GM18507 (cell line): ENCODE results near the gene NLRP3.

Experiments
- DNase-seq: peaks from one replicate; pipeline ENCODE4 v3.0.0; 2011; ENCODE audit warnings: low read depth; ENCODE audit not compliant: insufficient read length; ENCODE audit errors: extremely low spot score
- FAIRE-seq: peaks from 2 replicates; lab custom pipeline; 2011; peaks lifted over from hg19 to GRCh38; lab: Jason Lieb, UNC

Gene NLRP3

GRCh38 chr1:247434005-247434404 is 18.0 kb downstream of the NLRP3 start:
- no peak for FAIRE-seq
- no peak for DNase-seq

GRCh38 chr1:247435030-247435758 is 19.2 kb downstream of the NLRP3 start:
- no peak for DNase-seq
- FAIRE-seq = peak; percentile 52

GRCh38 chr1:247435759-247436147 is 19.8 kb downstream of the NLRP3 start:
- DNase-seq (no peak), FAIRE-seq (no peak)

- no peak for FAIRE-seq
These were observed 21.9 kb downstream of the NLRP3 start for GRCh38 chr1:247437551-247438505.

GRCh38 chr1:247440001-247440620 is 24.1 kb downstream of the NLRP3 start:
- DNase-seq (peak; percentile 36), FAIRE-seq (peak; percentile 94)

More at GRCh38 chr1:247437551-247438505, 21.9 kb downstream of the NLRP3 start:
- DNase-seq = no peak

- FAIRE-seq = no peak
- DNase-seq = no peak
These were observed 25.6 kb downstream of the NLRP3 start for GRCh38 chr1:247441606-247442005.

GRCh38 chr1:247442164-247442563 is 26.2 kb downstream of the NLRP3 start:
- FAIRE-seq (no peak), DNase-seq (no peak)

- no peak for FAIRE-seq
These were observed 27.7 kb downstream of the NLRP3 start for GRCh38 chr1:247443641-247444040.

GRCh38 chr1:247444571-247444970 is 28.6 kb downstream of the NLRP3 start:
- FAIRE-seq = no peak
- no peak for DNase-seq

More at GRCh38 chr1:247443641-247444040, 27.7 kb downstream of the NLRP3 start:
- DNase-seq = no peak

- FAIRE-seq (no peak), DNase-seq (no peak)
These were observed 29.8 kb downstream of the NLRP3 start for GRCh38 chr1:247445526-247446356.

GRCh38 chr1:247447162-247447909 is 31.4 kb downstream of the NLRP3 start:
- DNase-seq (no peak), FAIRE-seq (no peak)

GRCh38 chr1:247448107-247448791 is 32.3 kb downstream of the NLRP3 start:
- FAIRE-seq (no peak), DNase-seq (no peak)

GRCh38 chr1:247451388-247452010 is 35.5 kb downstream of the NLRP3 start:
- FAIRE-seq = no peak

GRCh38 chr1:247452447-247453039 is 36.6 kb downstream of the NLRP3 start:
- no peak for DNase-seq
- no peak for FAIRE-seq

More at GRCh38 chr1:247451388-247452010, 35.5 kb downstream of the NLRP3 start:
- no peak for DNase-seq

- FAIRE-seq (no peak), DNase-seq (no peak)
These were observed 37.3 kb downstream of the NLRP3 start for GRCh38 chr1:247453245-247453644.

- no peak for FAIRE-seq
- no peak for DNase-seq
These were observed 38.0 kb downstream of the NLRP3 start for GRCh38 chr1:247453997-247454396.

- FAIRE-seq (no peak), DNase-seq (no peak)
These were observed 40.0 kb downstream of the NLRP3 start for GRCh38 chr1:247456021-247456420.
